Body of pancreas (tissue), 4 donors: Measurements from ENCODE around the gene TIMM9.

ENCODE experiments used
- POLR2A ChIP-seq, 3 donors: fragments of 450-650 bp; IDR thresholded peaks; one replicate each; pipeline ENCODE4 v1.6.1; 2016; ENCODE audit warnings: antibody characterized with exemption in 3 of 3, mild to moderate bottlenecking in 2 of 3
- TF ChIP-seq, protein P1 (sequence below), 7 experiments: fragments of 450-650 bp in 4 of 7; fragments of 200-600 bp in 3 of 7; sonication (generic) in 3 of 7; IDR thresholded peaks; one replicate each; pipeline ENCODE4 v1.5.1; 2016 to 2019; ENCODE audit warnings: antibody characterized with exemption in 7 of 7

DNA sequence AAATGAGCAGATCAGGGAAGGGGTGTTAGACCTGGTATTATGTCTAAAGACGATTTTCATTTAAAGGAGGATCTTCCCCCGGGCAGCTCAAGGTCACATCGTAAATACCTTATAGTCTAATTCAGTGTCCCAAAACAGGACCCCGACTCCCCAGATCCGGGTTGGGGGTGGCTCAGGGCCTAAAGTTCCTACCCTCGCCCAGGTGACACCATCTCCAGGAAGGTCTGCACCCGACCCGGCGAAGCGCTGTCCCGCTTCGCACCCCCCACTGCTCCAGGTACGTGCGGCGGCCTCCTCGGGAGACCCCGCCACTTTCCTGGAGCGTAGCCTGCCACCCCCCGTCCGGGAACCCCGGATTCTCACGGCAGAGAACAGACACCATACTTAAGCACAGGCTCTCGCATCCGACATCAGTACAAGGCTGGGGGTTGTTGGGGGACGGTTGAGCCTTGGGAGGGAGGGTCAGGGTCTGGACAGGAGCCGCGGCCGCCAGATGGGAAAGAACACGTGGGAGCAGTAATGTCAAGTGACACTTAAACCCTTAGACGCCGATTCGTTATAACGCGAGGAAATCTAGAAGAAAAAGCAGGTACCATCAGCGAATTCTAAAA, 556 bp downstream of the TIMM9 start:
- TF ChIP-seq, protein P1, sequence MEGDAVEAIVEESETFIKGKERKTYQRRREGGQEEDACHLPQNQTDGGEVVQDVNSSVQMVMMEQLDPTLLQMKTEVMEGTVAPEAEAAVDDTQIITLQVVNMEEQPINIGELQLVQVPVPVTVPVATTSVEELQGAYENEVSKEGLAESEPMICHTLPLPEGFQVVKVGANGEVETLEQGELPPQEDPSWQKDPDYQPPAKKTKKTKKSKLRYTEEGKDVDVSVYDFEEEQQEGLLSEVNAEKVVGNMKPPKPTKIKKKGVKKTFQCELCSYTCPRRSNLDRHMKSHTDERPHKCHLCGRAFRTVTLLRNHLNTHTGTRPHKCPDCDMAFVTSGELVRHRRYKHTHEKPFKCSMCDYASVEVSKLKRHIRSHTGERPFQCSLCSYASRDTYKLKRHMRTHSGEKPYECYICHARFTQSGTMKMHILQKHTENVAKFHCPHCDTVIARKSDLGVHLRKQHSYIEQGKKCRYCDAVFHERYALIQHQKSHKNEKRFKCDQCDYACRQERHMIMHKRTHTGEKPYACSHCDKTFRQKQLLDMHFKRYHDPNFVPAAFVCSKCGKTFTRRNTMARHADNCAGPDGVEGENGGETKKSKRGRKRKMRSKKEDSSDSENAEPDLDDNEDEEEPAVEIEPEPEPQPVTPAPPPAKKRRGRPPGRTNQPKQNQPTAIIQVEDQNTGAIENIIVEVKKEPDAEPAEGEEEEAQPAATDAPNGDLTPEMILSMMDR (IDR thresholded peaks at IDR 0.05): no peak
- no peak for TF ChIP-seq POLR2A (IDR thresholded peaks at IDR 0.05)
